SU-DHL-6 (cell line): ENCODE measurements around the gene DCLK1.

Experiments
- H2AFZ ChIP-seq: fragments of 200-600 bp; sonication (generic); 2 replicates; pipeline ENCODE4 v1.6.1; 2014; ENCODE audit warnings: low read depth, mild to moderate bottlenecking, moderate library complexity, mixed read lengths, antibody characterized with exemption, low read length; ENCODE audit not compliant: severe bottlenecking
- H3F3A ChIP-seq: fragments of 200-600 bp; shearing (Covaris generic); 2 replicates; pipeline ENCODE4 v1.6.0; 2016; ENCODE audit warnings: antibody characterized with exemption, mild to moderate bottlenecking; ENCODE audit not compliant: insufficient read depth
- H3K27ac ChIP-seq: fragments of 200-600 bp; sonication (generic); 2 replicates; pipeline ENCODE4 v1.5.1; 2016; ENCODE audit warnings: low read depth, mild to moderate bottlenecking, low read length, moderate library complexity, mixed read lengths
- H3K27me3 ChIP-seq: fragments of 200-600 bp; sonication (generic), shearing (Covaris generic); 2 replicates; pipeline ENCODE4 v1.6.0; 2014; ENCODE audit warnings: mild to moderate bottlenecking, low read length
- H3K36me3 ChIP-seq: fragments of 200-600 bp; sonication (generic); 2 replicates; pipeline ENCODE4 v1.6.1; 2014; ENCODE audit warnings: mild to moderate bottlenecking, low read length, mixed read lengths
- H3K4me2 ChIP-seq: fragments of 300-600, 200-600 bp; shearing (Covaris generic), sonication (generic); 2 replicates; pipeline ENCODE4 v1.6.0; 2014; ENCODE audit warnings: low read length, low read depth, mild to moderate bottlenecking; ENCODE audit not compliant: poor library complexity, severe bottlenecking
- H3K4me3 ChIP-seq: fragments of 200-600 bp; sonication (generic); 2 replicates; pipeline ENCODE4 v1.5.1; 2014; ENCODE audit warnings: antibody characterized with exemption, low read length, mild to moderate bottlenecking, mixed read lengths; ENCODE audit not compliant: insufficient read depth, poor library complexity, severe bottlenecking
- H3K79me2 ChIP-seq: fragments of 200-600 bp; sonication (generic); 2 replicates; pipeline ENCODE4 v1.6.1; 2014; ENCODE audit warnings: mild to moderate bottlenecking, low read length, moderate library complexity; ENCODE audit not compliant: insufficient read depth
- H3K9ac ChIP-seq: fragments of 200-600 bp; sonication (generic); 2 replicates; pipeline ENCODE4 v1.7.0; 2014; ENCODE audit warnings: mild to moderate bottlenecking, low read length
- H3K9me2 ChIP-seq: fragments of 200-600 bp; sonication (generic); replicated peaks from 2 replicates; pipeline ENCODE4 v1.6.1; 2014; ENCODE audit warnings: low read length; ENCODE audit not compliant: insufficient read depth
- H3K9me3 ChIP-seq: fragments of 200-600 bp; sonication (generic); 2 replicates; pipeline ENCODE4 v1.6.1; 2014; ENCODE audit warnings: low read length, mixed read lengths; ENCODE audit not compliant: insufficient read depth
- H4K20me1 ChIP-seq: fragments of 200-600 bp; sonication (generic); 2 replicates; pipeline ENCODE4 v1.6.1; 2014; ENCODE audit warnings: low read depth, mild to moderate bottlenecking, antibody characterized with exemption, low read length, moderate library complexity, mixed read lengths
- CTCF ChIP-seq: fragments of 200-600 bp; sonication (generic); IDR thresholded peaks from one replicate; pipeline ENCODE4 v1.5.1; 2017; ENCODE audit warnings: antibody characterized with exemption, mild to moderate bottlenecking, low read length, moderate library complexity; ENCODE audit not compliant: insufficient read depth, poor library complexity, severe bottlenecking
- EZH2phosphoT487 ChIP-seq: fragments of 200-600 bp; sonication (generic), shearing (Covaris generic); conservative IDR thresholded peaks from 2 replicates; pipeline ENCODE4 v1.6.1; 2018; ENCODE audit warnings: mild to moderate bottlenecking, antibody characterized with exemption, low read length, moderate library complexity, mixed read lengths

DCLK1 gene

GRCh38 chr13:36096461-36097416 is 34.4 kb downstream of the DCLK1 start:
- Histone ChIP-seq H3K4me2 (no peak overlapping the region), H3K9me2 (no peaks in the 10 kb centered on the region), H3F3A (no peaks in the 10 kb centered on the region), H3K4me3 (no peak overlapping the region), H3K79me2 (no peaks in the 10 kb centered on the region), H3K27me3 (peaks cover 4% of the 10 kb centered on the region; the same call in 1 of the 2 replicates), H2AFZ (no peak overlapping the region), H3K9me3 (no peaks in the 10 kb centered on the region), H3K36me3 (no peaks in the 10 kb centered on the region), H4K20me1 (no peaks in the 10 kb centered on the region), H3K9ac (no peak overlapping the region), H3K27ac (no peak overlapping the region)
- TF ChIP-seq CTCF, result no peak
- no peak for TF ChIP-seq EZH2phosphoT487

GRCh38 chr13:36094478-36094877 is 36.7 kb downstream of the DCLK1 start:
- no peak for TF ChIP-seq CTCF
- no peak for TF ChIP-seq EZH2phosphoT487
- H3K79me2 ChIP-seq, result no peaks in the 10 kb centered on the region
- no peak overlapping the region for H3K9ac ChIP-seq
- no peak overlapping the region for H3K4me2 ChIP-seq
- H3K4me3 ChIP-seq, result no peak overlapping the region
- H4K20me1 ChIP-seq, result no peaks in the 10 kb centered on the region
- H3K9me2 ChIP-seq, result no peaks in the 10 kb centered on the region
- H2AFZ ChIP-seq, result no peak overlapping the region
- no peaks in the 10 kb centered on the region for H3F3A ChIP-seq
- peaks cover 4% of the 10 kb centered on the region; the same call in 1 of the 2 replicates for H3K27me3 ChIP-seq
- H3K27ac ChIP-seq, result no peak overlapping the region
- no peaks in the 10 kb centered on the region for H3K36me3 ChIP-seq
- no peaks in the 10 kb centered on the region for H3K9me3 ChIP-seq

GRCh38 chr13:36090592-36090991 is 40.6 kb downstream of the DCLK1 start:
- no peaks in the 10 kb centered on the region for H3K9me3 ChIP-seq
- no peak overlapping the region for H3K4me3 ChIP-seq
- no peaks in the 10 kb centered on the region for H3K79me2 ChIP-seq
- no peaks in the 10 kb centered on the region for H3K9me2 ChIP-seq
- H3K36me3 ChIP-seq, result no peaks in the 10 kb centered on the region
- no peak for TF ChIP-seq CTCF
- TF ChIP-seq EZH2phosphoT487, result no peak
- H3K27me3 ChIP-seq, result peaks cover 4% of the 10 kb centered on the region; the same call in 1 of the 2 replicates
- no peak overlapping the region for H3K4me2 ChIP-seq
- no peaks in the 10 kb centered on the region for H3F3A ChIP-seq
- H3K9ac ChIP-seq, result no peak overlapping the region
- no peaks in the 10 kb centered on the region for H4K20me1 ChIP-seq
- no peak overlapping the region for H2AFZ ChIP-seq
- no peak overlapping the region for H3K27ac ChIP-seq
